SK-N-SH (cell line): ENCODE data around the gene MYO1E.

ENCODE experiments used
- ELF1 ChIP-seq: IDR thresholded peaks from 2 replicates; pipeline ENCODE4 v1.4.0; 2012
- EP300 ChIP-seq, 2 experiments: IDR thresholded peaks; 2 replicates each; pipeline versions ENCODE4 v1.4.0 to v1.6.1; 2012; ENCODE audit warnings: borderline replicate concordance in 1 of 2, low read depth in 1 of 2, low read length in 1 of 2
- EZH2phosphoT487 ChIP-seq: fragments of 200-600 bp; sonication (generic); IDR thresholded peaks from 2 replicates; pipeline ENCODE4 v1.6.1; 2017; ENCODE audit warnings: low read depth, mixed run types, mild to moderate bottlenecking, antibody characterized with exemption, moderate library complexity, borderline replicate concordance
- GABPA ChIP-seq: IDR thresholded peaks from 2 replicates; pipeline ENCODE4 v1.4.0; 2012; ENCODE audit warnings: low read depth, mild to moderate bottlenecking
- MXI1 ChIP-seq: IDR thresholded peaks from 2 replicates; pipeline ENCODE4 v1.6.1; 2012; ENCODE audit warnings: mild to moderate bottlenecking, low read depth, low read length, improper control_type of control experiment
- POLR2AphosphoS5 ChIP-seq: IDR thresholded peaks from 2 replicates; pipeline ENCODE4 v1.6.1; 2012; ENCODE audit warnings: low read depth, low read length
- REST ChIP-seq: IDR thresholded peaks from 2 replicates; pipeline ENCODE4 v1.6.1; 2012; ENCODE audit warnings: mild to moderate bottlenecking, low read depth, low read length, moderate library complexity
- TAF1 ChIP-seq: IDR thresholded peaks from 2 replicates; pipeline ENCODE4 v1.6.1; 2012; ENCODE audit warnings: low read depth, mild to moderate bottlenecking, low read length, moderate library complexity, borderline replicate concordance
- TF ChIP-seq, protein P1 (sequence below): fragments of 200-600 bp; sonication (generic); IDR thresholded peaks from 2 replicates; pipeline ENCODE4 v1.6.1; 2017; ENCODE audit warnings: antibody characterized with exemption, mild to moderate bottlenecking, moderate library complexity
- TF ChIP-seq, protein P2 (sequence below): IDR thresholded peaks from 2 replicates; pipeline ENCODE4; 2012

GRCh38 chr15:59154243-59154642 lies 218.4 kb downstream of the MYO1E start:
- no peak for TF ChIP-seq EZH2phosphoT487
- TF ChIP-seq, protein P1, sequence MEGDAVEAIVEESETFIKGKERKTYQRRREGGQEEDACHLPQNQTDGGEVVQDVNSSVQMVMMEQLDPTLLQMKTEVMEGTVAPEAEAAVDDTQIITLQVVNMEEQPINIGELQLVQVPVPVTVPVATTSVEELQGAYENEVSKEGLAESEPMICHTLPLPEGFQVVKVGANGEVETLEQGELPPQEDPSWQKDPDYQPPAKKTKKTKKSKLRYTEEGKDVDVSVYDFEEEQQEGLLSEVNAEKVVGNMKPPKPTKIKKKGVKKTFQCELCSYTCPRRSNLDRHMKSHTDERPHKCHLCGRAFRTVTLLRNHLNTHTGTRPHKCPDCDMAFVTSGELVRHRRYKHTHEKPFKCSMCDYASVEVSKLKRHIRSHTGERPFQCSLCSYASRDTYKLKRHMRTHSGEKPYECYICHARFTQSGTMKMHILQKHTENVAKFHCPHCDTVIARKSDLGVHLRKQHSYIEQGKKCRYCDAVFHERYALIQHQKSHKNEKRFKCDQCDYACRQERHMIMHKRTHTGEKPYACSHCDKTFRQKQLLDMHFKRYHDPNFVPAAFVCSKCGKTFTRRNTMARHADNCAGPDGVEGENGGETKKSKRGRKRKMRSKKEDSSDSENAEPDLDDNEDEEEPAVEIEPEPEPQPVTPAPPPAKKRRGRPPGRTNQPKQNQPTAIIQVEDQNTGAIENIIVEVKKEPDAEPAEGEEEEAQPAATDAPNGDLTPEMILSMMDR = no peak
- TF ChIP-seq TAF1 = no peak
- no peak for TF ChIP-seq POLR2AphosphoS5
- no peak for TF ChIP-seq REST
- TF ChIP-seq EP300 (IDR thresholded peaks at IDR 0.05; ENCODE audit: borderline replicate concordance in 1 of 2, low read depth in 1 of 2, low read length in 1 of 2) = no peak
- TF ChIP-seq, protein P2, sequence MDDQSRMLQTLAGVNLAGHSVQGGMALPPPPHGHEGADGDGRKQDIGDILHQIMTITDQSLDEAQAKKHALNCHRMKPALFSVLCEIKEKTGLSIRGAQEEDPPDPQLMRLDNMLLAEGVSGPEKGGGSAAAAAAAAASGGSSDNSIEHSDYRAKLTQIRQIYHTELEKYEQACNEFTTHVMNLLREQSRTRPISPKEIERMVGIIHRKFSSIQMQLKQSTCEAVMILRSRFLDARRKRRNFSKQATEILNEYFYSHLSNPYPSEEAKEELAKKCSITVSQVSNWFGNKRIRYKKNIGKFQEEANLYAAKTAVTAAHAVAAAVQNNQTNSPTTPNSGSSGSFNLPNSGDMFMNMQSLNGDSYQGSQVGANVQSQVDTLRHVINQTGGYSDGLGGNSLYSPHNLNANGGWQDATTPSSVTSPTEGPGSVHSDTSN = no peak
- TF ChIP-seq GABPA = no peak
- no peak for TF ChIP-seq ELF1
- TF ChIP-seq MXI1 = no peak
